Spleen (tissue), 11 donors: ENCODE measurements around the gene DNAJA2. TPM values are rescaled to one million over a fixed set of nuclear protein-coding genes. Genes with fewer than 3 reads are reported as not detected.

Experiments
- DNase-seq: peaks from one replicate; pipeline ENCODE4 v3.0.0-alpha.2; 2020
- H3K27ac ChIP-seq, 8 donors: fragments of 200-600 bp; sonication (generic) in 7 of 8; 1 replicate in 4 of 8; 2 replicates in 4 of 8; pipeline versions ENCODE4 v1.5.0 to v1.8.0; 2016 to 2021; ENCODE audit warnings: inconsistent platforms in 4 of 8, mild to moderate bottlenecking in 4 of 8, moderate library complexity in 1 of 8
- H3K27me3 ChIP-seq, 7 donors: fragments of 200-600 bp; sonication (generic) in 6 of 7; replicated peaks in 1 of 7; 1 replicate in 4 of 7; 2 replicates in 3 of 7; pipeline versions ENCODE4 v1.5.0 to v1.8.0; 2016 to 2021; ENCODE audit warnings: inconsistent platforms in 3 of 7, mild to moderate bottlenecking in 1 of 7
- H3K36me3 ChIP-seq, 6 donors: fragments of 200-600 bp; sonication (generic) in 5 of 6; 1 replicate in 4 of 6; 2 replicates in 2 of 6; pipeline versions ENCODE4 v1.5.0 to v1.8.0; 2016 to 2021; ENCODE audit warnings: inconsistent platforms in 2 of 6
- H3K4me1 ChIP-seq, 6 donors: fragments of 200-600 bp; sonication (generic) in 5 of 6; 1 replicate in 3 of 6; 2 replicates in 3 of 6; pipeline versions ENCODE4 v1.5.0 to v1.8.0; 2016 to 2021; ENCODE audit warnings: inconsistent platforms in 3 of 6
- H3K4me3 ChIP-seq, 8 donors: fragments of 200-600 bp; sonication (generic) in 7 of 8; 1 replicate in 4 of 8; 2 replicates in 4 of 8; pipeline versions ENCODE4 v1.5.0 to v1.8.0; 2016 to 2021; ENCODE audit warnings: inconsistent platforms in 4 of 8, mild to moderate bottlenecking in 4 of 8, moderate library complexity in 2 of 8
- H3K9me3 ChIP-seq, 8 donors: fragments of 200-600 bp; sonication (generic) in 7 of 8; 1 replicate in 4 of 8; 2 replicates in 4 of 8; pipeline versions ENCODE4 v1.5.0 to v1.8.0; 2016 to 2021; ENCODE audit warnings: inconsistent platforms in 4 of 8
- POLR2A ChIP-seq, 3 donors: fragments of 450-650 bp; IDR thresholded peaks; one replicate each; pipeline ENCODE4 v1.5.1; 2017; ENCODE audit warnings: antibody characterized with exemption in 3 of 3, mild to moderate bottlenecking in 1 of 3
- POLR2AphosphoS5 ChIP-seq, 3 donors: sonication (generic); formaldehyde crosslinking; IDR thresholded peaks; one replicate each; pipeline ENCODE4 v1.5.1; 2017; ENCODE audit warnings: antibody characterized with exemption in 3 of 3
- WGBS, 5 donors: extraction: QIAGEN DNeasy Blood & Tissue Kit in 3 of 5; methylation state at CpG; one replicate each; pipeline versions ENCODE4 v1.1.5 to v1.1.7; 2013 to 2018; 5-methylcytosine and 5-hydroxymethylcytosine counted together
- intact Hi-C: fragments of 100-400 bp; cut with DNase I; formaldehyde crosslinking; loops from one replicate; pipeline ENCODE4 v1.15.0; 2023; ENCODE audit warnings: low total_unique reads
- polyA plus RNA-seq, 3 donors: library from polyadenylated mRNA; stranded (reverse); fragments of 200-250 nt; gene quantifications; one replicate each; pipeline ENCODE4 v1.2.1, GENCODE V29; 2013
- total RNA-seq, 7 donors: library from RNA; depleted of rRNA in 3 of 7; stranded (reverse); fragments of >200 nt in 3 of 7; fragmentation: NEBNext Ultra II Directional in 4 of 7; extraction: Animal tissue kit (Norgen Biotek cat#: 25700) in 4 of 7; gene quantifications; one replicate each; pipeline versions ENCODE4 v1.1.0 to v1.2.1, GENCODE V29; 2016 to 2021
- TF ChIP-seq, protein P1 (sequence below), 11 experiments: fragments of 200-600 bp in 7 of 11; fragments of 450-650 bp in 4 of 11; sonication (generic) in 4 of 11; IDR thresholded peaks in 8 of 11; conservative IDR thresholded peaks in 3 of 11; 1 replicate in 7 of 11; 2 replicates in 4 of 11; pipeline versions ENCODE4 v1.4.0 to v1.8.0; 2016 to 2021; ENCODE audit warnings: antibody characterized with exemption in 11 of 11, inconsistent platforms in 4 of 11, mild to moderate bottlenecking in 1 of 11
- donor health status: healthy with polysubstance abuse.
- donor health status: DM: no; HTN: no; CAD: no; lungs with moderate emphysema.
- donor health status: DM: no; HTN: no; CAD: no.
- donor health status: Bipolar disorder and iron deficiency.
- donor health status: healthy.
- donor health status: DM: no; HTN: no; CAD: no.
- donor health status: DM: yes; HTN: yes; CAD: no.

Gene DNAJA2
- total and polyA plus RNA-seq, 10 donors: 25.0 to 61.5 (median 50.4) TPM

DNA sequence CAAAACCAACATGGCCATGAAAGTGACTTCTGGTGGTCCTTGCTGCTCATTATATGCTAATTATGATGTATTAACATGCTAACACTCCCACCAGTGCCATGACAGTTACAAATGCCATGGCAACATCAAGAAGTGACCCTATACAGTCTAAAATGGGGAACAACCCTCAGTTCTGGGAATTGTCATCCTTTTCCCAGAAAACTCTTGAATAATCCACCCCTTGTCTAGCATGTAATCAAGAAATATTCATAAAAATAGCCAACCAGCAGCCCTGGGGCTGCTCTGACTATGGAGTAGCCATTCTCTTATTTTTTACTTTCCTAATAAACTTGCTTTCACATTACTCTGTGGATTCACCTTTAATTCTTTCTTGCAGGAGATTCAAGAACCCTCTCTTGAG lies 35.9 kb downstream of the DNAJA2 start:
- DNase-seq: no peak
- H3K4me3 ChIP-seq: no peak overlapping the region
- H3K4me1 ChIP-seq: peaks cover 0 to 6% (median 0%) of the 10 kb centered on the region in 6 donors
- no peaks in the 10 kb centered on the region for H3K27me3 ChIP-seq
- no peak for TF ChIP-seq POLR2AphosphoS5 (IDR thresholded peaks at IDR 0.05)
- no peak for TF ChIP-seq POLR2A (IDR thresholded peaks at IDR 0.05)
- TF ChIP-seq, protein P1, sequence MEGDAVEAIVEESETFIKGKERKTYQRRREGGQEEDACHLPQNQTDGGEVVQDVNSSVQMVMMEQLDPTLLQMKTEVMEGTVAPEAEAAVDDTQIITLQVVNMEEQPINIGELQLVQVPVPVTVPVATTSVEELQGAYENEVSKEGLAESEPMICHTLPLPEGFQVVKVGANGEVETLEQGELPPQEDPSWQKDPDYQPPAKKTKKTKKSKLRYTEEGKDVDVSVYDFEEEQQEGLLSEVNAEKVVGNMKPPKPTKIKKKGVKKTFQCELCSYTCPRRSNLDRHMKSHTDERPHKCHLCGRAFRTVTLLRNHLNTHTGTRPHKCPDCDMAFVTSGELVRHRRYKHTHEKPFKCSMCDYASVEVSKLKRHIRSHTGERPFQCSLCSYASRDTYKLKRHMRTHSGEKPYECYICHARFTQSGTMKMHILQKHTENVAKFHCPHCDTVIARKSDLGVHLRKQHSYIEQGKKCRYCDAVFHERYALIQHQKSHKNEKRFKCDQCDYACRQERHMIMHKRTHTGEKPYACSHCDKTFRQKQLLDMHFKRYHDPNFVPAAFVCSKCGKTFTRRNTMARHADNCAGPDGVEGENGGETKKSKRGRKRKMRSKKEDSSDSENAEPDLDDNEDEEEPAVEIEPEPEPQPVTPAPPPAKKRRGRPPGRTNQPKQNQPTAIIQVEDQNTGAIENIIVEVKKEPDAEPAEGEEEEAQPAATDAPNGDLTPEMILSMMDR (IDR thresholded peaks at IDR 0.05 in 8 of 11, conservative IDR thresholded peaks at IDR 0.05 in 3 of 11): no peak
- intact Hi-C loops: no loop called here
- H3K27ac ChIP-seq: no peak overlapping the region
- no peaks in the 10 kb centered on the region for H3K36me3 ChIP-seq
- no peaks in the 10 kb centered on the region for H3K9me3 ChIP-seq

- DNase-seq: peak; percentile 78
- peaks cover 0 to 9% (median 0%) of the 10 kb centered on the region in 6 donors for H3K36me3 ChIP-seq
- H3K4me3 ChIP-seq: no peak overlapping the region
- intact Hi-C loops: no loop called here
- TF ChIP-seq, protein P1 (IDR thresholded peaks at IDR 0.05 in 8 of 11, conservative IDR thresholded peaks at IDR 0.05 in 3 of 11): no peak
- no peak for TF ChIP-seq POLR2AphosphoS5 (IDR thresholded peaks at IDR 0.05)
- no peak for TF ChIP-seq POLR2A (IDR thresholded peaks at IDR 0.05)
- 29 to 50% (median 37%) methylated on average over 7 of the region's 7 CpGs for WGBS, 5 donors
- no peaks in the 10 kb centered on the region for H3K27me3 ChIP-seq
- peaks cover 3 to 18% (median 11%) of the 10 kb centered on the region in 6 donors for H3K4me1 ChIP-seq
- H3K27ac ChIP-seq: no peak overlapping the region
- no peaks in the 10 kb centered on the region for H3K9me3 ChIP-seq
These were observed 40.7 kb downstream of the DNAJA2 start for GRCh38 chr16:46932802-46933201.

DNA sequence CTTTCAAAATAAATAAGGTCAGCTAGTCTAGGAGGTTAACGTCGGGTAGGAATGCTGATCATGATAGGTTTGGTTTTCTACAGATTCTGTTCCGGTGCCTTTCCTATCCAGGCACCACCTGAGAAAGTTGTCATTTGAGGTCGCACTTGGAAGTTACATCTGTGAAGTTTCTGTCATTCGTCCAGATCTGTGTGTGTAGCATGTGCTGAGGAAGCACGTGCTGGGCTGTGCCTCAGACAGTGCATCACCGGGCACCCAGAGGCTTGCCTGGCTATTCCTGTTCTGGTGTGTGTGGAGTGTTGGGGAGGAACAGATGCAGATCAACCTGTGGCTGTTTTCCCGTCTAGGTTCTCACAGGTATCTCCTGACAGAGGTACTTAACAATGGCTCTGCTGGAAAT lies 42.6 kb downstream of the DNAJA2 start:
- TF ChIP-seq POLR2A (IDR thresholded peaks at IDR 0.05) (no peak), POLR2AphosphoS5 (IDR thresholded peaks at IDR 0.05) (no peak)
- no peak overlapping the region for H3K27ac ChIP-seq
- WGBS, 5 donors: 83 to 94% (median 90%) methylated on average over 8 of the region's 8 CpGs
- H3K9me3 ChIP-seq: no peaks in the 10 kb centered on the region
- H3K27me3 ChIP-seq: no peaks in the 10 kb centered on the region
- peaks cover 0 to 26% (median 0%) of the 10 kb centered on the region in 6 donors for H3K36me3 ChIP-seq
- intact Hi-C loops: no loop called here
- H3K4me3 ChIP-seq: no peak overlapping the region
- peak; percentile 20 for DNase-seq
- peaks cover 3 to 18% (median 11%) of the 10 kb centered on the region in 6 donors for H3K4me1 ChIP-seq

GRCh38 chr16:46929378-46930332 lies 43.8 kb downstream of the DNAJA2 start:
- H3K9me3 ChIP-seq: no peaks in the 10 kb centered on the region
- H3K4me1 ChIP-seq: peaks cover 3 to 18% (median 11%) of the 10 kb centered on the region in 6 donors
- DNase-seq: peak; percentile 91
- intact Hi-C loops: no loop called here
- no peaks in the 10 kb centered on the region for H3K27me3 ChIP-seq
- H3K27ac ChIP-seq: no peak overlapping the region
- peaks cover 0 to 36% (median under 1%) of the 10 kb centered on the region in 6 donors for H3K36me3 ChIP-seq
- H3K4me3 ChIP-seq: no peak overlapping the region
- TF ChIP-seq, protein P1 (IDR thresholded peaks at IDR 0.05 in 8 of 11, conservative IDR thresholded peaks at IDR 0.05 in 3 of 11): peak; percentile 49 to 92 (median 83)
- no peak for TF ChIP-seq POLR2A (IDR thresholded peaks at IDR 0.05)
- 54 to 83% (median 65%) methylated on average over 17 to 43 of the region's 43 CpGs for WGBS, 5 donors
